ENCODE results near the gene SOX13. TPM values are rescaled to one million over a fixed set of nuclear protein-coding genes. Genes with fewer than 3 reads are reported as not detected.
A peak's percentile ranks its signal among the peaks of the same experiment; 100 is the strongest.

The SOX13 gene
- total and polyA plus RNA-seq, 5 experiments from 2014 or later, result 0.29 to 0.77 (median 0.41) TPM; not detected in 1

GRCh38 chr1:204149635-204150565 is 77.0 kb downstream of the SOX13 start:
- no peak for ATAC-seq
- Mint-ChIP-seq H3K4me3 (peak overlapping the region; percentile 69 to 88 (median 70)), H3K27ac (peak overlapping the region in 8 of 10 donors; percentile 48 to 87 (median 71)), H3K4me1 (peaks cover 5 to 15% (median 7%) of the 10 kb centered on the region in 4 donors), H3K36me3 (no peaks in the 10 kb centered on the region), H3K9me3 (no peaks in the 10 kb centered on the region), H3K27me3 (no peaks in the 10 kb centered on the region)
- POLR2A ChIA-PET, result interaction anchor here (0.6 kb wide), 1 partner anchor 346 kb away, joined by 4 read pairs; no protein-coding TSS in a partner anchor
- no peak for DNase-seq

DNA sequence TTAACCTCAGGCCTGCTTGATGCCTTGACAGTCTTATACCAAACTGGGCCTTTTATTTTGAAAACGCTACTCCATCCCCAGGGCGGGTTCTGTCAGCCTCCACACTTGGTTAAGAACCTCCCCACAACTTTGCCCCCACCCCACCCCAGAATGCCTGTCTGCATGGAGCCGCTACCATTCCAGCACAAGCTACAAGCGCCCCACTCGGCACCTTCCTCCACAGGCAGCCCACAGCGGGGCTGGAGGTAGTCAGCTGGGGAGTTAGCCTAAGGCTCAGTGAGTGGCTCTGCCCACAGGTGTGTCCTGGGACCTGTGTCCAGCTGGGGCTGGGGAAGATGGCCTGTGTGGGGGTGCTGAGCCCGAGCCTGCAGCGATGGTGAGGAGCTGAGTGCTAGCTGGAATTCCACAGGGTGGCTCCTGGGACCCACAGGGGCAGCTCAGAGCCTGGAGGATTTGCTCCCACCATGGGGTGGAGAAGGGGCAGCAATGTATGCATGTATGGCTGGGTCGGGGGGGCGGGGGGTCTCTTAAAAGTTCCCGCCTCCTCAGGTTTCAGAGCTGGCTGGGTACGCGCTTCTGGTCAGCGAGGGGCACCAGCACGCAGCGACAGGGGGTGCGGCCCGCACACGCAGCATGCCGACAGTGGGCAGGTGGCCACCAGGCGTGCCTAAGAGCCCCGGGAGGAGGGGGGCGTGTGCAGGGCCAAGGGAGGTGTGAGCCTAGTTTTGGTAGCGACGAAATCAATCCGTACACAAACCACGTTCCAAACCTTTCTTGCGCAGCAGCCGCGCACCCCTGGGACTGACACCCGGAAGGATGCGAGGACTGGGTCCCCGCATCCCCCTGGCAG is 78.0 kb downstream of the SOX13 start:
- Mint-ChIP-seq H3K9me3 (no peaks in the 10 kb centered on the region), H3K27ac (peak overlapping the region in 6 of 10 donors; percentile 52 to 87 (median 66)), H3K4me3 (peak overlapping the region; percentile 69 to 88 (median 70)), H3K36me3 (no peaks in the 10 kb centered on the region), H3K27me3 (no peaks in the 10 kb centered on the region), H3K4me1 (peaks cover 5 to 15% (median 7%) of the 10 kb centered on the region in 4 donors)
- DNase-seq (peak in 5 of 10 donors; percentile 4 to 29 (median 12)), ATAC-seq (peak; percentile 27 to 33)
- POLR2A ChIA-PET, result interaction anchor here (1.3 kb wide), 1 partner anchor 12 kb away, joined by 4 read pairs; no protein-coding TSS in a partner anchor

DNA sequence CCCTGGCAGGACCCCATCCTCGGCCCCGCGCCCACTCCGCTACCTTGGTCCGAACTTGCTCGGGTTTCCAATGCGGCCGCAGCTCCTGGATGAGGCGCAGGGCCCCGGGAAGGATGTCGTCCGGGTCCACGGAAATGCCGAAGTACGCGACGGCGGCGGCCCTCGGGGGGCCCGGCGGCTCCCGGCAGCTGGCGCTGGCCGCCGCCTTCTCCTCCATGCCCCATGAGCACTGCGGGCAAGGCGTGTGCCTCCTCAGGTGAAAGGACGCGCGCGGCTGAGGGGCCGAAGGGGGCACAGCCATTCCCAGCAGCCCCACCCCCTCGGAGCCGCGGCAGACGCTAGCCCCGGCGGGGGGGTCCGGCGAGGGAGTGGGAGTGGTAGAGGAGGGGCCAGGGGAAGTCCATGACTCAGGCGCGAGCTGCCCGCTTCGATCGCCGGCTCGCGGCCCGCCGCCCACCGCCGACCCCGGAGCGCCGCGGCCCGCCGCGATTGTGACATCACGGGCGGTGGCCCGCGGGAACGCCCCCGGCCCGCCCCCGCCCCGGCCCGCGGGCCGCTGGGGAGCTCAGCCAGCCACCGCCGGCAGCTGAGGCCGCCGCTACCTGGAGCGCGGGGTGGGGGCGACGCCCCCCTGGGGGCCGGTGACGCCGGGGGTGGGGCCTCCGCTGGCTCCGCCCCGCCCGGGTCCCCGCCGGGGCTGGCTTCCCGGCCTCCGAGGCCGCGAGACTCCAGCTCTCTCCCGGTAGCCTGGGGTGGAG is 78.8 kb downstream of the SOX13 start, which contains the start of gene ETNK2:
ETNK2 (minus strand) TSS at position 493 of the 758 bp plus-strand sequence; CDS start at position 301, 192 bp downstream.
- peaks cover 2 to 15% (median 7%) of the 10 kb centered on the region in 4 donors for H3K4me1 Mint-ChIP-seq
- no peaks in the 10 kb centered on the region for H3K27me3 Mint-ChIP-seq
- H3K36me3 Mint-ChIP-seq, result no peaks in the 10 kb centered on the region
- peak; percentile 32 to 77 (median 66) for DNase-seq
- POLR2A ChIA-PET, result interaction anchor here (0.5 to 1.3 kb wide), 3 partner anchors 11 to 289 kb away, joined by 4 to 6 read pairs (median 6); no protein-coding TSS in a partner anchor
- no peaks in the 10 kb centered on the region for H3K9me3 Mint-ChIP-seq
- peak; percentile 83 to 84 for ATAC-seq
- peak within 1 kb of the TSS; percentile 70 to 88 (median 76) for H3K4me3 Mint-ChIP-seq
- peak within 1 kb of the TSS in 8 of 10 donors; percentile 20 to 87 (median 68) for H3K27ac Mint-ChIP-seq

- peak overlapping the region in 7 of 10 donors; percentile 20 to 74 (median 60) for H3K27ac Mint-ChIP-seq
- H3K27me3 Mint-ChIP-seq, result no peaks in the 10 kb centered on the region
- DNase-seq, result no peak
Observed at GRCh38 chr1:204152310-204153044, 79.6 kb downstream of the SOX13 start.

DNA sequence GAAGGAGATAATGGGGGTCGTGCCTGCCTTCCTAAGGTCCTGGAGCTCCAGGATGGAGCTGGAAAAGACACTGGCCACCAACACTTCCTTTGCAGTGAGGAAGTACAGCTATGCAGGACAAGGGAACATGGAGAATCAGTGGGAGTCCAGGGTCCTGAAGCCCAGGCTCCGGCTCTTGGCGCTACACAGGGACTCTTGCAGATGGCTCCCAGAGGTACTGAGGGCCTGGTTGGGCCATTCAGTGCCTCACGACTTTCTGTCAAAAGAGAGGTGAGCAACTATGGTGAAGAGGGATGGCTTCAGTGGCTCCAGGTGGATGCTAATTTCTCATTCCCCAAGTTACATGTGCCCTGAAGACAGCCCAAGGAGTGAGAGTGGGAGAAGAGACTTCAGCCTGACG is 80.8 kb downstream of the SOX13 start:
- H3K9me3 Mint-ChIP-seq, result no peaks in the 10 kb centered on the region
- no peak overlapping the region for H3K27ac Mint-ChIP-seq
- H3K36me3 Mint-ChIP-seq, result no peaks in the 10 kb centered on the region
- DNase-seq (no peak), ATAC-seq (no peak)
- H3K27me3 Mint-ChIP-seq, result no peaks in the 10 kb centered on the region
- H3K4me1 Mint-ChIP-seq, result peaks cover 2 to 15% (median 7%) of the 10 kb centered on the region in 4 donors
- peak overlapping the region in 5 of 10 donors; percentile 5 to 41 (median 19) for H3K4me3 Mint-ChIP-seq
- POLR2A ChIA-PET, result no interaction called here

More at GRCh38 chr1:204152310-204153044, 79.6 kb downstream of the SOX13 start:
- Mint-ChIP-seq H3K9me3 (no peaks in the 10 kb centered on the region), H3K4me3 (peak overlapping the region; percentile 64 to 87 (median 74)), H3K4me1 (peaks cover 2 to 15% (median 7%) of the 10 kb centered on the region in 4 donors), H3K36me3 (no peaks in the 10 kb centered on the region)
- ATAC-seq, result peak in 1 of 2 donors; percentile 22
- POLR2A ChIA-PET, result interaction anchor here (0.9 to 1.3 kb wide), 2 partner anchors 10 to 230 kb away, joined by 4 to 6 read pairs; no protein-coding TSS in a partner anchor

DNA sequence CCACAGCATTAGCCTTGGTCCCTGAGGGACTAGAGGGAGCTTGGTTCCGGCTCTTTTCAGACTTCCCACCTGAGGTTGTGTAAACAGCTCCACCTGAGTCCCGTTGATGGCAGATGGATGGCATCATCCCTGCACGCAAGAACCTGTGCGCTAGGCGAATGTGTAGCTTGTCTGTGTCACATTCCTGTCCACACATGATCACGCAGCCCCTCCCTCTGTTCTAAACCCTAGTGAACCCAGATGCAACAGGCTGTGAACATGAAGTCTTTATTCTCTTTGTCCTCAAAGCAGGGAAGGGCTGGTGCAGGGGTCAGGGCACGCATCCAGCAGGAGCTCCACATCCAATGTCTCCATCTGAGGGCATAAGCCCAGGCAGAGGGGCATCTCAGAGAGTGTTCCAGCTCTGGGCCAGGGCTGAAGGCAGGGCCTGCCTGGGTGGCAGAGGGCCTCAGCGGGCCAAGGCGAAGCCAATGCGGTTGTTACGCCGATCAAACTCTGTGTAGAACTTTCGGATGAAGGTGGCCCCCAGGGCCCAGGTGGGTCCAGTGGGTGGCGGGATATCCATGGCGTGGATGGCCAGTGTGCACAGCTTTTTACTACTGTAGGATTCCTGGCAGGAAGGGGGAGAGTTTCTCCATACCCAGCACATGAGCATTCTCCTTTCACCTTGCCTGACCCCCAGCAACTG is 81.8 kb downstream of the SOX13 start:
- Mint-ChIP-seq H3K27me3 (no peaks in the 10 kb centered on the region), H3K9me3 (no peaks in the 10 kb centered on the region), H3K4me3 (peak overlapping the region in 2 of 10 donors; percentile 2 to 68), H3K4me1 (peaks cover 0 to 15% (median 7%) of the 10 kb centered on the region in 4 donors), H3K27ac (no peak overlapping the region), H3K36me3 (no peaks in the 10 kb centered on the region)
- POLR2A ChIA-PET, result no interaction called here
- no peak for ATAC-seq
- DNase-seq, result no peak

- H3K9me3 Mint-ChIP-seq, result no peaks in the 10 kb centered on the region
- ATAC-seq, result no peak
- DNase-seq, result no peak
- POLR2A ChIA-PET, result no interaction called here
- peak overlapping the region in 2 of 10 donors; percentile 15 to 60 for H3K27ac Mint-ChIP-seq
- no peaks in the 10 kb centered on the region for H3K36me3 Mint-ChIP-seq
- H3K4me3 Mint-ChIP-seq, result no peak overlapping the region
- peaks cover 0 to 7% (median 2%) of the 10 kb centered on the region in 4 donors for H3K4me1 Mint-ChIP-seq
- peaks cover 0 to 5% (median 2%) of the 10 kb centered on the region in 5 donors for H3K27me3 Mint-ChIP-seq
Observed at GRCh38 chr1:204155881-204156280, 83.0 kb downstream of the SOX13 start.

DNA sequence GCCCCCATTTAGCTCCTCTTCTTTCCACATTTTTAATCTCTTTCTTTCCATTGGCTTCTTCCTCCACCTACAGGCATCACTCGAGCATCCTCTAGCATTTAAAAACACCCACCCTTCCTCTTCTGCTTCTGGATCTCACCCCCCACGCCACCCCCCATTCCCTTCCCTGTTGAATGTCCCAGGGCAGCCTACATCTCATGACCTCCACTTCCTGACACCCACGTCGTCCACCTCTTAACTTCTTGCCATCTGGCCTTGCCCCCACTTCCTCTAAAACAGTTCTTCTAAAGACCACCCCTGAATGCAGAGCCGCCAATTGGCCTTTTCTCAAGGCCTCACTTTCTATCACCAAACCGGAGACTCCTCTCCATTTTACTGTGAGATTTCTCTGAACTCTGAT is 85.0 kb downstream of the SOX13 start:
- Mint-ChIP-seq H3K9me3 (no peaks in the 10 kb centered on the region), H3K36me3 (no peaks in the 10 kb centered on the region), H3K27me3 (peaks cover 2 to 9% (median 4%) of the 10 kb centered on the region in 5 donors), H3K27ac (peak overlapping the region in 1 of 10 donors; percentile 23), H3K4me1 (peaks cover 0 to 2% (median 0%) of the 10 kb centered on the region in 4 donors), H3K4me3 (no peak overlapping the region)
- POLR2A ChIA-PET, result interaction anchor here (0.6 to 0.7 kb wide), 2 partner anchors 192 to 1114 kb away, joined by 3 to 5 read pairs; no protein-coding TSS in a partner anchor
- ATAC-seq (no peak), DNase-seq (no peak)

DNA sequence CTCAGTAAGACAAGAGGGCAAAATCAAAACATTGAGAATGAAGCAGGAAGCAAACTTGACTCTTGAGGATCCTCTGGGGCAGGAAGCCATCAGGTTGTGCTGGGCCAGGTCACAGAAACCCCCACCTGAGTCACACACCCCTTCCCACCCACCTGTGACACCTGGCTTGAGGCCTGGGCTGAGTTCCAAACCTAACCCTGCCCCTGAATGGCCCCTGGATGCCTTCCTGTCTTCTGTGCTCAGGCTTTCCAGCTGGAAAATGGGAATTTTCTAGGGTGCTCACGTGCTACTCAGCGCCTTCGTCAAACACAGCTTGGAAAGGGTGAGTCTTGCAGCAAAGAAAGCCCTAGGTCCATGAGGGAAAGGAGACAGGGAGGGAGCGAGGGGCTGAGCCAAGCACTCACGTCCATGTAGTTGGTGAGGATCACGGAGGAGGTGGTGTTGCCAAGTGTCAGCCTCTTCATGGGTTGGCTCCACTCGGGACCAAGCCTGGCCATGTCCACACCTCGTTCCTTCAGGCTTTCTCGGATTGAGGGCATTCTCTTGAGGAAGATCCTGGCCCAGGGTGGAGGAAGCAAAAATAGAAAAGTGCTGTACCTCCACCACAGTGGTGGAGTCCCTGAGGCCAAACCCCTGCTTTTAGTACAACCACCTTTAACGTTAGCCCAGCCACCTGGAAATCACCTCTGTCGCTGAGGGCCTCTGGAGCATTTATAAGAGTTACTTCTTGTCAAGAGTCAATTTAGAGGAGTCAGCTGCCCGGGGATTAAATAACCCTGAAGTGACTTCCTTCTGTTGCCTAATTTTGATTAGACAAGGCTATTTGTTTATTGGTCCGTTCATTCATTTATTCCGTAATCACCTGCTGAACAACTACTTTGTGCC is 88.9 kb downstream of the SOX13 start:
- Mint-ChIP-seq H3K36me3 (no peaks in the 10 kb centered on the region), H3K4me1 (peaks cover 0 to 2% (median 0%) of the 10 kb centered on the region in 4 donors), H3K27ac (peak overlapping the region in 1 of 10 donors; percentile 91), H3K4me3 (no peak overlapping the region), H3K27me3 (peaks cover 2 to 10% (median 6%) of the 10 kb centered on the region in 5 donors), H3K9me3 (peaks cover 0 to under 1% (median 0%) of the 10 kb centered on the region in 9 donors)
- DNase-seq (no peak), ATAC-seq (no peak)
- POLR2A ChIA-PET, result interaction anchor here (1.2 to 3.1 kb wide), 2 partner anchors 10 to 202 kb away, joined by 4 to 13 read pairs; partner anchors contain the start of gene ETNK2

All from naive thymus-derived CD8-positive, alpha-beta T cell (primary cell).